H9 (cell line): ENCODE measurements around the gene BPGM. TPM values are rescaled to one million over a fixed set of nuclear protein-coding genes. Genes with fewer than 3 reads are reported as not detected.
A peak's percentile ranks its signal among the peaks of the same experiment; 100 is the strongest.

Source experiments
- DNase-seq: peaks from one replicate; pipeline ENCODE4 v3.0.0-alpha.2; 2017
- H2AFZ ChIP-seq: one replicate; pipeline ENCODE4 v1.6.1; 2013; ENCODE audit warnings: mild to moderate bottlenecking, low read length, control low read depth, moderate library complexity
- H2AK5ac ChIP-seq: 2 replicates; pipeline ENCODE4 v1.6.1; 2013; ENCODE audit warnings: low read length, control low read depth, mixed read lengths; ENCODE audit not compliant: insufficient read length
- H2BK120ac ChIP-seq: one replicate; pipeline ENCODE4 v1.6.1; 2013; ENCODE audit warnings: low read depth, mild to moderate bottlenecking, low read length, control low read depth, inconsistent platforms; ENCODE audit not compliant: poor library complexity, severe bottlenecking
- H2BK12ac ChIP-seq: 2 replicates; pipeline ENCODE4 v1.6.1; 2013; ENCODE audit warnings: low read length, control low read depth, mixed read lengths, low read depth; ENCODE audit not compliant: insufficient read length
- H2BK15ac ChIP-seq: 2 replicates; pipeline ENCODE4 v1.6.1; 2013; ENCODE audit warnings: low read depth, low read length, control low read depth
- H2BK20ac ChIP-seq: one replicate; pipeline ENCODE4 v1.6.1; 2013; ENCODE audit warnings: low read depth, mild to moderate bottlenecking, low read length, control low read depth, inconsistent platforms; ENCODE audit not compliant: poor library complexity, severe bottlenecking
- H2BK5ac ChIP-seq: 2 replicates; pipeline ENCODE4 v1.6.1; 2013; ENCODE audit warnings: low read length, control low read depth, mixed read lengths; ENCODE audit not compliant: insufficient read length
- H3K14ac ChIP-seq: 2 replicates; pipeline ENCODE4 v1.6.1; 2013; ENCODE audit warnings: low read length, control low read depth; ENCODE audit not compliant: insufficient read depth
- H3K18ac ChIP-seq: 2 replicates; pipeline ENCODE4 v1.6.1; 2013; ENCODE audit warnings: low read depth, mild to moderate bottlenecking, mixed read lengths, low read length, control low read depth; ENCODE audit not compliant: insufficient read length
- H3K23ac ChIP-seq: 2 replicates; pipeline ENCODE4 v1.6.1; 2013; ENCODE audit warnings: low read length, control low read depth, mixed read lengths, low read depth; ENCODE audit not compliant: insufficient read length
- H3K23me2 ChIP-seq: 2 replicates; pipeline ENCODE4 v1.6.1; 2013; ENCODE audit warnings: low read depth, mild to moderate bottlenecking, mixed read lengths, low read length, control low read depth; ENCODE audit not compliant: insufficient read length, poor library complexity, severe bottlenecking
- H3K27ac ChIP-seq: 2 replicates; pipeline ENCODE4 v1.5.1; 2013; ENCODE audit warnings: low read length, control low read depth, mixed read lengths, low read depth; ENCODE audit not compliant: insufficient read length
- H3K27me3 ChIP-seq: 2 replicates; pipeline ENCODE4 v1.6.1; 2013; ENCODE audit warnings: low read length, control low read depth, inconsistent platforms; ENCODE audit not compliant: insufficient read depth
- H3K4ac ChIP-seq: 2 replicates; pipeline ENCODE4 v1.6.1; 2013; ENCODE audit warnings: low read depth, mild to moderate bottlenecking, control low read depth, inconsistent platforms, low read length, moderate library complexity
- H3K4me1 ChIP-seq: 2 replicates; pipeline ENCODE4 v1.6.1; 2013; ENCODE audit warnings: low read length, control low read depth, inconsistent platforms; ENCODE audit not compliant: insufficient read depth
- H3K4me2 ChIP-seq: 2 replicates; pipeline ENCODE4 v1.6.1; 2013; ENCODE audit warnings: low read length, control low read depth, mixed read lengths; ENCODE audit not compliant: insufficient read length, insufficient read depth
- H3K56ac ChIP-seq: 2 replicates; pipeline ENCODE4 v1.6.1; 2013; ENCODE audit warnings: low read depth, mild to moderate bottlenecking, mixed read lengths, low read length, control low read depth; ENCODE audit not compliant: insufficient read length
- H3K79me1 ChIP-seq: 2 replicates; pipeline ENCODE4 v1.6.1; 2013; ENCODE audit warnings: low read depth, mild to moderate bottlenecking, moderate library complexity, low read length, control low read depth, inconsistent platforms; ENCODE audit not compliant: insufficient read depth, poor library complexity, severe bottlenecking
- H3K79me2 ChIP-seq: 2 replicates; pipeline ENCODE4 v1.6.1; 2013; ENCODE audit warnings: low read length, control low read depth, inconsistent platforms; ENCODE audit not compliant: insufficient read depth
- H3K9ac ChIP-seq: 2 replicates; pipeline ENCODE4 v1.6.1; 2013; ENCODE audit warnings: low read length, control low read depth, mixed read lengths; ENCODE audit not compliant: insufficient read length; ENCODE audit errors: extremely low read depth
- H3K9me3 ChIP-seq: one replicate; pipeline ENCODE4 v1.6.1; 2013; ENCODE audit warnings: low read depth, low read length, inconsistent platforms; ENCODE audit not compliant: control insufficient read depth
- H3T11ph ChIP-seq: one replicate; pipeline ENCODE4 v1.6.1; 2013; ENCODE audit warnings: mild to moderate bottlenecking, low read length, control low read depth, inconsistent platforms
- H4K20me1 ChIP-seq: one replicate; pipeline ENCODE4 v1.6.1; 2013; ENCODE audit not compliant: control insufficient read depth, insufficient read length, insufficient read depth
- H4K5ac ChIP-seq: 2 replicates; pipeline ENCODE4 v1.6.1; 2013; ENCODE audit warnings: low read depth, mild to moderate bottlenecking, mixed read lengths, low read length, control low read depth; ENCODE audit not compliant: insufficient read length
- H4K8ac ChIP-seq: replicated peaks from 2 replicates; pipeline ENCODE4 v1.6.1; 2013; ENCODE audit warnings: low read length, control low read depth, mixed read lengths, low read depth; ENCODE audit not compliant: insufficient read length
- H4K91ac ChIP-seq: 2 replicates; pipeline ENCODE4 v1.6.1; 2013; ENCODE audit warnings: low read depth, mild to moderate bottlenecking, moderate library complexity, mixed read lengths, low read length, control low read depth; ENCODE audit not compliant: insufficient read length
- H3K27ac Mint-ChIP-seq, 3 experiments: 2 replicates in 2 of 3; 3 replicates in 1 of 3; pipeline ENCODE4 v1.8.0; 2020 to 2021; ENCODE audit warnings: mixed read lengths in 3 of 3, mild to moderate bottlenecking in 1 of 3, moderate library complexity in 1 of 3
- H3K27me3 Mint-ChIP-seq: 2 replicates; pipeline ENCODE4 v1.8.0; 2021; ENCODE audit warnings: low read depth, mild to moderate bottlenecking, moderate library complexity, mixed read lengths
- H3K36me3 Mint-ChIP-seq, 3 experiments: 2 replicates in 2 of 3; 3 replicates in 1 of 3; pipeline ENCODE4 v1.8.0; 2020 to 2021; ENCODE audit warnings: low read depth in 3 of 3, mixed read lengths in 3 of 3; ENCODE audit not compliant: insufficient read depth in 1 of 3
- H3K4me1 Mint-ChIP-seq, 2 experiments: 2 replicates each; pipeline ENCODE4 v1.8.0; 2020; ENCODE audit warnings: mixed read lengths in 2 of 2
- H3K4me3 Mint-ChIP-seq, 2 experiments: 2 replicates in 1 of 2; 3 replicates in 1 of 2; pipeline ENCODE4 v1.8.0; 2020 to 2021; ENCODE audit warnings: mild to moderate bottlenecking in 2 of 2, mixed read lengths in 2 of 2, moderate library complexity in 1 of 2
- H3K9me3 Mint-ChIP-seq, 2 experiments: 2 replicates in 1 of 2; 3 replicates in 1 of 2; pipeline ENCODE4 v1.8.0; 2020; ENCODE audit warnings: mild to moderate bottlenecking in 2 of 2, mixed read lengths in 2 of 2, moderate library complexity in 1 of 2
- WGBS: extraction: QIAGEN DNeasy Blood & Tissue Kit; methylation state at CpG from one replicate; pipeline ENCODE4 v1.1.7; 2013; ENCODE audit warnings: missing lambda C conversion rate, low lambda C conversion rate, mixed read lengths; ENCODE audit not compliant: insufficient read length; ENCODE audit errors: extremely low coverage; 5-methylcytosine and 5-hydroxymethylcytosine counted together
- total RNA-seq: library from RNA; stranded (reverse); gene quantifications from 2 replicates; pipeline ENCODE4 v1.2.1, GENCODE V29; 2021
- TF ChIP-seq, protein P1 (sequence below): fragments of 200-600 bp; sonication (generic); conservative IDR thresholded peaks from 3 replicates; pipeline ENCODE4 v1.8.0; 2021; ENCODE audit warnings: antibody characterized with exemption, mild to moderate bottlenecking

BPGM gene
- total RNA-seq, 1 experiment from 2014 or later, result 14.4 TPM

DNA sequence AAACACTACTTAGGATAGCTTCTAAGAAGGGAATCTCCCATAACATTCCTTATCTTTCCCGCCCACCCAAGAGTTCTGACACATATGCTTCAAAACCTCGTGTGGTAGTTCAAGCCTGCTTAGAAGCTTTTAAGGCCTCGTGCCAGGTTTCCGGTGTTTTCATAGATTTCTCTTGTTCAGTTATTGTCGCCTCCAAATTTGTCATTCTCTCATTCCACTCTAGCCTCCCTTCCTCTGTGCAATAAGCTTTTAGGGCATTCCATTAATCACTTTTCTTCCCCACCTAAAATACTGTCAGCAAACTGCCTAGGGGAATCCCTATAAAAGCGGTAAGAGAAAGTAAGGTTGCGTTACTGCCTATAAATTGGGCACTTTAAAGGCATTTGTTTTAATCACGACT lies 718 bp upstream of the BPGM start:
- H3K9ac ChIP-seq, result peak overlapping the region; percentile 76
- H3T11ph ChIP-seq, result no peak overlapping the region
- Mint-ChIP-seq H3K36me3 (no peaks in the 10 kb centered on the region), H3K27ac (no peak overlapping the region), H3K27me3 (peaks cover 8% of the 10 kb centered on the region), H3K4me3 (no peak overlapping the region), H3K9me3 (0 out of 5 replicates have a peak, but pooled peaks cover 0 to 7% of the 10 kb centered on the region in 2 experiments), H3K4me1 (no peaks in the 10 kb centered on the region; a peak in 1 of 4 replicates)
- H3K4me2 ChIP-seq, result peak overlapping the region; percentile 68
- no peak for DNase-seq
- H3K27ac ChIP-seq, result no peak overlapping the region
- H2BK120ac ChIP-seq, result no peak overlapping the region
- no peak overlapping the region for H3K14ac ChIP-seq
- WGBS, result no CpG with 5 or more reads among the region's 8 CpGs
- no peaks in the 10 kb centered on the region for H3K9me3 ChIP-seq
- TF ChIP-seq, protein P1, sequence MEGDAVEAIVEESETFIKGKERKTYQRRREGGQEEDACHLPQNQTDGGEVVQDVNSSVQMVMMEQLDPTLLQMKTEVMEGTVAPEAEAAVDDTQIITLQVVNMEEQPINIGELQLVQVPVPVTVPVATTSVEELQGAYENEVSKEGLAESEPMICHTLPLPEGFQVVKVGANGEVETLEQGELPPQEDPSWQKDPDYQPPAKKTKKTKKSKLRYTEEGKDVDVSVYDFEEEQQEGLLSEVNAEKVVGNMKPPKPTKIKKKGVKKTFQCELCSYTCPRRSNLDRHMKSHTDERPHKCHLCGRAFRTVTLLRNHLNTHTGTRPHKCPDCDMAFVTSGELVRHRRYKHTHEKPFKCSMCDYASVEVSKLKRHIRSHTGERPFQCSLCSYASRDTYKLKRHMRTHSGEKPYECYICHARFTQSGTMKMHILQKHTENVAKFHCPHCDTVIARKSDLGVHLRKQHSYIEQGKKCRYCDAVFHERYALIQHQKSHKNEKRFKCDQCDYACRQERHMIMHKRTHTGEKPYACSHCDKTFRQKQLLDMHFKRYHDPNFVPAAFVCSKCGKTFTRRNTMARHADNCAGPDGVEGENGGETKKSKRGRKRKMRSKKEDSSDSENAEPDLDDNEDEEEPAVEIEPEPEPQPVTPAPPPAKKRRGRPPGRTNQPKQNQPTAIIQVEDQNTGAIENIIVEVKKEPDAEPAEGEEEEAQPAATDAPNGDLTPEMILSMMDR, result no peak
- H4K20me1 ChIP-seq, result no peaks in the 10 kb centered on the region
- peaks cover 4% of the 10 kb centered on the region for H3K23me2 ChIP-seq
- H3K27me3 ChIP-seq, result no peaks in the 10 kb centered on the region
- no peak overlapping the region for H2AK5ac ChIP-seq
- H2AFZ ChIP-seq, result no peak overlapping the region
- no peaks in the 10 kb centered on the region for H3K4me1 ChIP-seq
- H3K4ac ChIP-seq, result no peak overlapping the region
- H4K8ac ChIP-seq, result no peak overlapping the region
- no peak overlapping the region for H2BK5ac ChIP-seq
- no peaks in the 10 kb centered on the region for H3K79me1 ChIP-seq
- no peak overlapping the region for H4K5ac ChIP-seq
- H3K79me2 ChIP-seq, result no peaks in the 10 kb centered on the region
- no peak overlapping the region for H3K23ac ChIP-seq
- no peak overlapping the region for H3K18ac ChIP-seq
- H2BK15ac ChIP-seq, result no peak overlapping the region
- H3K56ac ChIP-seq, result no peak overlapping the region
- H2BK20ac ChIP-seq, result no peak overlapping the region
- H2BK12ac ChIP-seq, result no peak overlapping the region
- H4K91ac ChIP-seq, result no peak overlapping the region
